Stimulated activated CD4-positive, alpha-beta T cell treated with anti-CD3 and anti-CD28 coated beads, Interleukin-15, amount 100 ng/mL, for 1 hour (primary cell): ENCODE data around the gene PCBP3.
"Not testable (repeated sequence)": the region's sequence is repeated elsewhere in the genome, so short reads cannot be mapped to it uniquely, and the experiment has no call there.

Experiments used
- DNase-seq, 2 donors: peaks; one replicate each; pipeline ENCODE4 v3.0.0-alpha.2; 2020; ENCODE audit warnings: low read depth in 1 of 2, low spot score in 1 of 2

The PCBP3 gene

DNA sequence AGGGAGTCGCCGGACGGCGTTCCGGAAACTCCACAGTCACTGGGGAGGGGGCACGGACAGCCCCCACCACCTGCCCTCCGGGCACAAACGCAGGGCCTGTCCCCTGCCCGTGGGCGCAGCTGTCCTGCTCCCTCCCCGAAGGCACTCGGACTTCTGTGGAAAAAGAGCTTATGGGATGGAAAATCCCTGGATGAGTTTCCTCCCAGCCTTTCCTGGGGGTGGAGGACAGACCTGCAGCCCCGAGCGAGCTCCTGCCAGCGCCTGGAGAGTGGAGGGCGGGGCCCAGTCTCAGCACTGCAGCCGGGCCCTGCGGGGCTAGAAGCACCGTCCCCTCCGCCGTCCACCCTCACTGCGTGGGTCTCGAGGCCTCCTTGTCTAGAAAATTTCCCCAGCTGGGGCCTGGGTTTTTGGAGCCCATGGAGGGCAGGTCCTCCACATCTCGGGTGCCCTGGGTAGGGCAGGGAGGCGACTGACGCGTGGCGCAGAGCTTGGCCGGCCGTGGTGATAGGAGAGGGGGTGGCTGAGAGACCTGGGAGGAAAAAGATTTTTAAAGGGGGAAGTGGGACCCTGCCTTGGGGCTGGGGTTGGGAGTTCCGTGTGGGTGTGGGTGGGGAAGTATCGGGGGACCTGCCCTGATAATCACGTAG is 331.6 kb downstream of the PCBP3 start:
- no peak for DNase-seq

DNA sequence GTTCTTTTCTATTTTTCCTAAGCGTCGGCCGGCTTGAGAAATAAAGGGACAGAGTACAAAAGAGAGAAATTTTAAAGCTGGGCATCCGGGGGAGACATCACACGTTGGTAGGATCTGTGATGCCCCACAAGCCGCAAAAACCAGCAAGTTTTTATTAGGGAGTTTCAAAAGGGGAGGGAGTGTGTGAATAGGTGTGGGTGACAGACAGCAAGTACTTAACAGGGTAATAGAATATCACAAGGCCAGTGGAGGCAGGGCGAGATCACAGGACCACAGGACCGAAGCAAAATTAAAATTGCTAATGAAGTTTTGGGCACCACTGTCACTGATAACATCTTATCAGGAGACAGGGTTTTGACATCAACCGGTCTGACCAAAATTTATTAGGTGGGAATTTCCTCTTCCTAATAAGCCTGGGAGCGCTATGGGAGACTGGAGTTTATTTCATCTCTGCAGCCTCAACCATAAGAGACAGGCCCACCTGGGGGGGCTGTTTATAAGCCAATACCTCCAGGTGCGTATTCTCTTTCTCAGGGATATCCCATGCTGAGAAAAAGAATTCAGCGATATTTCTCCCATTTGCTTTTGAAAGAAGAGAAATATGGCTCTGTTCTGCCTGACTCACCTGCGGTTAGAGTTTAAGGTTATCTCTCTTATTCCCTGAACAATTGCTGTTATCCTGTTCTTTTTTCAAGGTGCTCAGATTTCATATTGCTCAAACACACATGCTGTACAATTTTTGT is 332.3 kb downstream of the PCBP3 start:
- not testable (repeated sequence) for DNase-seq

DNA sequence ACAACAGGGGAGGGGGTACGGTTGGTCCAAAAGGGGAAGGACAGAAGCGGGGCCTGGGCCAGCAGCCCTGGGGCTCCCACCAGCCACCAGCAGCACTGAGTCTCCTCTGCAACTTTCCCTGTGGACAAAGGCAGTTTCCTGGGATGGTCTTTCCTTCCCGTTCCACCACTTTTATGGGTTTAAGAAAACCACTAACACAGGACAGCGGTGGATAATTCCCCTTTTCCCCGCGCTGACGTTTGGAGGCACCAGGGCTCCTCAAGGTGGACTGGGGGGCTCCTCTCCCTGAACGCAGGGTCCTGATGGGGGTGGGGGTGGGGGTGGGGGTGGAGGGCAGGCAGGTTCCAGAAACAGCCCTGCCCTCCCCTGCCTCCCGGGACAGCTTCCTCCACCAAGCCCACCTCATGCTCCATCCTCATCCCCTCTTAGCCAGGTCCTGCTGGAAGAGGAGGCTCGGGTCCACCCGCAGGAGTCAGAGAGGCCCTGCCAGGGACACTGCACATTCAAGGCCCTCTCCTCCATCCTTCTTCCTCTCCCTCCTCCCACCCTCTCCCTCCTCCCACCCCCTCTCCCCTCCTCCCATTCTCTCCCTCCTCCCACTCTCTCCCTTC is 333.3 kb downstream of the PCBP3 start:
- no peak for DNase-seq

DNA sequence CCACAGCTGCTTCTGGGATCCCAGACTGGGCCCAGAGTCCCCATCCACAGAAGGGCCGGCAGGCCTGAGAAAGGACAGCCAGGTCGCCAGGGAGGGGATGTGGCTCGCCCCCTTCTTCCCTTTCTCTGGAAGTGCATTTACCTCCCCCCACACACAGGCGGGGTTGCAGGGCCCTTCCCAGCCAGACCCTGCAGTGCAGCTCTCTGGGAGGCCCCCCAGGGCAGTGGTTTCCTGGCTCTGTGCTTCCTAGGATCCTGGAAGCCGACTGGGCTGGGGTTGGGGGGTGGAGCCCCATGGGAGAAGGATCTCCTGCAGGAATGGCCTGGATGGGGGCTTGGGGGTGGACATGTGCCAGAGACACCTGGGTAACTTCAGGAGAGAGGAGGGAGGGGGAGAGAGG is 333.9 kb downstream of the PCBP3 start:
- DNase-seq: no peak

DNA sequence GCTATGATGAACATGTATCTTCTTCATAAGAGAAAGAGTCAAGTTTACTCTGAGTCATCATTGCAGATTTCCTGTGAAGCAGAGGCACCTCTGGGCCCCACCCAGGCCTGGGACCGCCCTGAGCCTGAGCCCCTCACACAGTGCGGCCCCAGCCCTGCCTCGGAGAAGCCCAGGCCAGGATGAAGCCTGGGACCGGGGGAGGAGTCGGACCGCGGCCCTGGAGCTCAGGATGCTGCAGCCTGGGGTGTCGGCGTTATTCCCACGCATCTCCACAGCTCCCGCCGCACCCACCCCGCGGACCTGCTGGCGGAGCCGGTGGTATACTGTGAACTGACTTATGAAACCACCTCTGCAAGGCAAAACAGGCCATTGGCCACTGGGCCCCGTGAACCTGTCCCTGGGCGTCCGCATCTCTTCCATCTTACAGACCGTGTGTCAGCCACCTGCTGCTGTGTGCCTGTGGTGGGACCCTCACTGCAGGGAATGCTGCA is 335.7 kb downstream of the PCBP3 start:
- DNase-seq: no peak

DNA sequence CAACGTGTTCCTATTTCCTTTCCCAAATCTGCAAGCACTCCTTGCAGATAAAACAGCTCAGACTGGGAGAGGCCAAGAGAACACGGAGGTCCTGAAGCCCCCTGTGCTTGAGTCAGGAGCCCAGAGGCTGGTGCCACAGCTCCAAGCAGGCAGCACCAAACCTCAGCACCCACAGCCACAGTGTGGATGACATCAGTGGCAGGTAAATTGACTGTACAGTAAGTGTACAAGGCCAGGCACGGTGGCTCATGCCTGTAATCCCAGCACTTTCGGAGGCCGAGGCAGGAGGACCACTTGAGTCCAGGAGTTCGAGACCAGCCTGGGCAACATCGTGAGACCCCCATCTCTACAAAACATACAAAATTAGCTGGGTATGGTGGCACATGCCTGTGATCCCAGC is 336.1 kb downstream of the PCBP3 start:
- DNase-seq: no peak

DNA sequence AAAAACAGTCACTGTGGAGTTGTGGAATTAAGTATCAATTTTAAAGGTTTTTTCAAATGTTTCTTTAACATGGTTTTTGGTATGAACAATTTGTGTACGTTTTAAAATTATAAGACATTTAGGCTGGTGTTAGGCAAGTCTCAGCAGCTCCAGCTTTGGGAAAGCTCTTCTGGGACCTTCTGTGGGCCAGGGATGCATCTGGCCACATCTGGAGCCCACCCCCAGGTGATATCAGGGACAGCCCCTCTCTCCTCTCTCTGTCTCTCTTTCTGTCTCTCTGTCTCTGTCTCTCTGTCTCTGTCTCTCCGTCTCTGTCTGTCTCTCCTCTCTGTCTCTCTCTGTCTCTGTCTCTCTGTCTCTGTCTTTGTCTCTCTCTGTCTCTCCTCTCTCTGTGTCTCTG is 336.7 kb downstream of the PCBP3 start:
- DNase-seq: no peak

DNA sequence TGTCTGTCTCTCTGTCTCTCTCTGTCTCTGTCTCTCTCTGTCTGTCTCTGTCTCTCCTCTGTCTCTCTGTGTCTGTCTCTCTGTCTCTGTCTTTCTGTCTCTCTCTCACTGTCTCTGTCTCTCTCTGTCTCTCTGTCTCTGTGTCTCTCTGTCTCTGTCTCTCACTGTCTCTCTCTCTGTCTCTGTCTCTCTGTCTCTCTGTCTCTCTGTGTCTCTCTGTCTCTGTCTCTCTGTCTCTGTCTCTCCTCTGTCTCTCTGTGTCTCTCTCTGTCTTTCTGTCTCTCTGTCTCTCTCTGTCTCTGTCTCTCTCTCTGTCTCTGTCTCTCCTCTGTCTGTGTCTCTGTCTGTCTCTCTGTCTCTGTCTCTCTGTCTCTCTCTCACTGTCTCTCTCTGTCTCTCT is 337.2 kb downstream of the PCBP3 start:
- DNase-seq: no peak

DNA sequence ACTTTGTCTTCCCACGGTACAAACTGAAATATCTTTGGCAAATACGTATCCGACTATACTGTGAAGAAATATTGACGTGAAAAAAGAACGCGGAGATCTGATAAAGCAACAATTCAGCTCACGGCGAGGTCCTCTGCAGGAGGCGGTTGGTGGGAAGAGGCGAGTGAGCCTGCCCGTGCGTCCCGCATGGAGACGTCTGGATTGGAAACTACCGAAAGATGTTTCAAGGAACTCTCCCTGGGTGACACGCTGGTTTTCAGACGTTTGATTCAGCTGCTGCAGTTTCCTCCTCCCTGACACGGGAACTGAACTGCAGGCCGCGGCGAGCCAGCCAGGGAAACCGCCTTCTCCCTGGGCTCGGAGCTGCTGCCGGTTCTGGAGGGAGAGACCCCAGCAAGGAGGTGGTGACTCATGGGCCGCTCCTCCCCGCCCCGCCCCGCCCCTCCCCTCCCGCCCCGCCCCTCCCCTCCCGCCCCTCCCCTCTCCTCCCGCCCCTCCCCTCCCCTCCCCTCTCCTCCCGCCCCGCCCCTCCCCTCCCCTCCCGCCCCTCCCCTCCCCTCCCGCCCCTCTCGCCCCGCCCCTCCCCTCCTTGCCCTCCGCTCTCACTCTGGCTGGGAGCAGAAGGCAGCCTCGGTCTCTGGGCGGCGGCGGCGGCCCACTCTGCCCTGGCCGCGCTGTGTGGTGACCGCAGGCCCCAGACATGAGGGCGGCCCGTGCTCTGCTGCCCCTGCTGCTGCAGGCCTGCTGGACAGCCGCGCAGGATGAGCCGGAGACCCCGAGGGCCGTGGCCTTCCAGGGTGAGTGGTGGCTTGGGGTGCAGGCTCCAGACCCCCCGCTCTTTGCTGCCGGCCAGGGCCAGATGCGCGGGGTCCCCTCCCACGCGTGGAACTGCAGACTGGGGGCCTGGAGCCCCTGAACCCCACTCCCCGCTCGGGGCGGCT is 337.9 kb downstream of the PCBP3 start, which contains the start of gene COL6A1:
Gene COL6A1 (plus strand): TSS at position 620 of the 941 bp plus-strand sequence. CDS start 81 bp downstream, at position 701.
- DNase-seq: peak; percentile 26 to 27

DNA sequence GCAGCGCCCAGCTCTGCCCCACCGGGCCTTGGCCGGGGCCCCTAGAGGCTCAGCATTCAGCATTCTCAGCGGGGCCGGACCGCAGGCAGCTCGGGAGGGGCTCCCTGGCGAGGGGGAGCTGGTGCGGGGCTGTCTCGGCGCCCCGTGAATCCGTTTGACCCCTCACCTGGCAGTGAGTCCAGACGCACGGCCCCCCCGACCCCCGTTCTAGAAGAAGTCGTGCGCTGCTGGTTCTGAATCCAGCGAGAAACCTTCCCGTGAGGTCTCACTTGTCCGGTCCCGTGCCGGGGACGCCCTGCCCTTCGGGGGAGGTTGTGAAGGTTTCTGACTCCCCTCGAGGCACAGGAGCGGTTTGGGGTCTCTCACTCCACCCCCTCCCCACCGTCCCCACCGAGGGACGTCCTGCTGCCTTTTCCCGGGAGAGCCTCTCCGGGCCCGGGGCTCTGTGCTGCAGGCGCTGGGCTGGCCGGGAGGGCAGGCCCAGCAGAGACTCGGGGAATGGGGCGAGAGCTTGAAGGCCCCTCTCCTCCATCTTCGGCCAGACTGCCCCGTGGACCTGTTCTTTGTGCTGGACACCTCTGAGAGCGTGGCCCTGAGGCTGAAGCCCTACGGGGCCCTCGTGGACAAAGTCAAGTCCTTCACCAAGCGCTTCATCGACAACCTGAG is 338.7 kb downstream of the PCBP3 start:
- DNase-seq: no peak

DNA sequence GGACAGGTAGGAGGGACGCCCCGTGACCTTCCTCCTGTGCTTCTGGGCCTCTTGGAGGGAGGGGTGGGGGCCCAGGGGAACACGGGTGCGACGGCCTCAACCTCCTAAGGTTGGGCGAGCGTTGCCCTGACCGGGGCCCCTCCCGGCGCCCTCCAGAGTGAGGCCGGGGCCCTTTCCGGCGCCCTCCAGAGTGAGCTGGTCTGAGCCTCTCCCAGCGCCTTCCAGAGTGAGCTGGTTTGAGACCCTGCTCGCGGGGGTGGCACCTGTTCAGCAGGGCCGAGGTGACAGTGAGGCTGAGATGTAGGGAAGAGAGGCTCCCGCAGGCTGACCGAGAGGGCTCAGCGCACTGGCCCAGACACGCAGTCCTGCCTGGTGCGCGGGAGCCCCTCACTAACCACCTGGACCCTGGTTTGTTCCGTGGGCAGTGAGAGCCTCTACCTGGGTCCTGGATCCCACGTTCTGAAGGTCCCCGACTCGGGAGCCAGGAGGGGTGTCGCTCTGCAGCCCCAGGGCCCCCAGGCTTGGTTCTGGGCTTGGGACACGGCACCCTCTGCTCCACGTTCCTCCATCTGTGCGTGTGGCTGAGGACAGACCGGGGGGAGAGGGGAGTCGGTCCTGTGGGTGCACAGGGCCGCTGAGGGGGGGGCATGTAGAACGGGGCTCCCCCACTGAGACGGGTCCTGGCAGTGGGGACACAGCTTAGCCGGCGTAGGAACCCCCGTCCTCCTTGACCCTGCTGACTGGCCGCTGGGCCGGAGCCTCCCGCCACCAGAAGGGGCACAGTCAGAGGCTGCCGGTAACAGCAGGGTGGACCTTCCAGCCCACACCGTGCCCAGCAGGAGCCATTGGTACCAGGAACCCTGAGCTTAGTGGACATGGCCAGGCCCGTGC is 339.5 kb downstream of the PCBP3 start:
- no peak for DNase-seq

DNA sequence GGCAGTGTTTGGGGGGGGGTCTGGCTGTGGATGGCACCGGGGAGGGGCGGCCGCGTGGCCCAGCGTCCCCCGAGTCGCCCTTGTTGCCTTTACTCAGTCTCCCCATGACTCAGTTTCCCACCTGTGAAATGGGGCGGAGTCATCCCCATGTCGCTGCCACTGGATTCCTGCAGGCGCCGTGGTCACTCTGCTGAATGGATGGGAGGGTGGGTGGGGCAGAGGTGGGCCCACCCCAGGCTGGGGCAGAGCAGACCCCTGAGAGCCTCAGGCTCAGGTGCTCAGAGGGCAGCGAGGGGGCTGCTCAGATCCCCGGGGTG is 340.1 kb downstream of the PCBP3 start:
- no peak for DNase-seq

DNA sequence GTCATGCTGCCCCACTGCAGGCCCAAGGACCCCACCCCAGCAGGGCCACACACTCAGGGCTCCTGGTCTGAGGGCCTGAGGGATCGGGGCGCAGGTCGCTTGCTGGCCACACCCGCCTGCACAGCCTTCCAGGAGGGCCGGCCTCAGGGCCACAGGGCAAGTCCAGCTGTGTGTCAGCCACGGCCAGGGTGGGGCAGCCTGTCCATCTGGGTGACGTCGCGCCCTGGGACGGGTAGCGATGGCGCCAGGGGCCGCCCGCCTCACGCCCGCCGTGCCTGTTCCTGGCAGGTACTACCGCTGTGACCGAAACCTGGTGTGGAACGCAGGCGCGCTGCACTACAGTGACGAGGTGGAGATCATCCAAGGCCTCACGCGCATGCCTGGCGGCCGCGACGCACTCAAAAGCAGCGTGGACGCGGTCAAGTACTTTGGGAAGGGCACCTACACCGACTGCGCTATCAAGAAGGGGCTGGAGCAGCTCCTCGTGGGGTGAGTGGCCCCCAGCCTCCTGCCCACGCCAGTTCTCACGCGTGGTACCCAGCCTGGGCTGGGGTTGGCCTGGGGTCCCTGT is 340.5 kb downstream of the PCBP3 start:
- DNase-seq: no peak

DNA sequence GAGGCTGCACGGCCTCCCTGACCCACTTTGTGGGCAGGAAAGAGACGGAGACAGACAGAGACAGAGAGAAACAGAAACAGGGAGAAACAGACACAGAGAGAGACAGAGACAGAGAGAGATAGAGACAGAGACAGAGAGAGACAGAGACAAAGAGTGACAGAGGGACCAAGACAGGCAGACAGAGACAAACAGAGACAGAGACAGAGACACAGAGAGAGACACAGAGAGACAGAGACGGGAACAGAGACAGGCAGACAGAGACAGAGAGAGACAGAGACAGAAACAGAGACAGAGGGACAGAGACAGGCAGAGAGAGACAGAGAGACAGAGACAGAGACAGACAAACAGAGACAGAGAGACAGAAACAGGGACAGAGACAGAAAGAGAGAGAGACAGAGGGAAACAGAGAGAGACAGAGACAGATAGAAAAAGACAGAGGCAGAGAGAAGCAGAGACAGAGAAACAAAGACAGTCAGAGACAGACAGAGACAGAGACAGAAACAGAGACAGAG is 341.1 kb downstream of the PCBP3 start:
- DNase-seq: no peak

DNA sequence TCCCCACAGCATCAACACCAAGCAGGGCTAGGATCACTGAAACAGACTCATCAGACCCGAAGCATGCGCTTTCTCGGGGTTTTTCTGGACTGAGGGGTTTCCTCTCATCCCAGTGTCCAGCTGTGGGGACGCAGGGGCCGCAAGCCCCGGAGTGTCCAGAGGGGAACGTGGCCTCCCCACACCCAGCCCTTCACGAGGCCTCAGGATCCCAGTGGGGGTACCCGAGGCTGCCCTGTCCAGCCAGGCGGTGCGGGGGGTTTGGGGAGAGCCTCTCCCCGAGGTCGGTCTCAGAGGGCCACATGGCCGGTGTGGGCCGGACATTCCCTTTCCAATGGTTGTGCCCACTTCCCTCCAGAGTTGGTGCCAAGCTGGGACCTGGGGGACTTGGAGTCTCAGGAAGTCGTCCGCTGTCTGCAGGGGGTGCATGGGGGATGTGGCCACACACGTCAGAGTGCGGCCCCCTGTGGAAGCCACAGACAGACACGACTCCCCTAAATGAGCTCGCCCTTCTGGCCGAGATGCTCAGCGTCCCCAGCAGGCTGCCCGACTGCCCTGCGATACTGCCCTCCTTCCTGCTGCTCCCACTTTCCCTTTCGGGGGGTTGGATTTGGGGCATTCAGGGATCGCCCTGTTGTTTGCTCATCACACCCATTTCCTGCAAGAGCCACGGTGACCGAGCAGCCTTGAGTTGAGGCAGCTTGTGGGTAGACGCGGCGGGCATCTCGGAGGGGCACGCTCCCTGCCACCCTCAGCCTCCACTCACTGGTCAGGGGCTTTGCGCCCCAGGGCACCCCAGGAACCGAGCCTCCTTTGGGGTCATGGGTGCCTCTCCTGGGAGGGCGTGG is 342.2 kb downstream of the PCBP3 start:
- no peak for DNase-seq

DNA sequence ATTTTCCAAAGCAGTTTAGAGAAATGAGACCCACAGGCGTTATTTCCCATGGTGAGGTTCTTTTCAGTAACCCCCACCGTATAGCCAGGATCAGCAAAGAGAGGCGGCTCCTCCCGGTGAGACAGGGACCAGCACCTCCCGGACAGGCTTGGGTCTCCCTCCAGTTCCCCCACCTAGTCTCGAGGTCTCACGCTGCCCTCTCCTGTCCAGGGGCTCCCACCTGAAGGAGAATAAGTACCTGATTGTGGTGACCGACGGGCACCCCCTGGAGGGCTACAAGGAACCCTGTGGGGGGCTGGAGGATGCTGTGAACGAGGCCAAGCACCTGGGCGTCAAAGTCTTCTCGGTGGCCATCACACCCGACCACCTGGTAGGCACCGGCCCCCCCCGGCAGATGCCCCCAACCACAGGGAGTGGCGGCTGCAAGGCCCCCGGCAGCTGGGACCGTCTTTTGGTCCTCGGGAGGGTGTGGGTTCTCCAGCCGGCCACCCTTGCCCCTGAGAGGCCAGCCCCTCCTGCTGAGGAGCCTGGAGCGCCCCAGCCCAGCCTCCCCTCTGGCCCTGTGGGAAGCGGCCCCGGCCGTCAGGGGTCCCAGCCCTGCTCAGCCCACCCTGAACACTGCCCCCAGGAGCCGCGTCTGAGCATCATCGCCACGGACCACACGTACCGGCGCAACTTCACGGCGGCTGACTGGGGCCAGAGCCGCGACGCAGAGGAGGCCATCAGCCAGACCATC is 343.0 kb downstream of the PCBP3 start:
- DNase-seq: no peak

DNA sequence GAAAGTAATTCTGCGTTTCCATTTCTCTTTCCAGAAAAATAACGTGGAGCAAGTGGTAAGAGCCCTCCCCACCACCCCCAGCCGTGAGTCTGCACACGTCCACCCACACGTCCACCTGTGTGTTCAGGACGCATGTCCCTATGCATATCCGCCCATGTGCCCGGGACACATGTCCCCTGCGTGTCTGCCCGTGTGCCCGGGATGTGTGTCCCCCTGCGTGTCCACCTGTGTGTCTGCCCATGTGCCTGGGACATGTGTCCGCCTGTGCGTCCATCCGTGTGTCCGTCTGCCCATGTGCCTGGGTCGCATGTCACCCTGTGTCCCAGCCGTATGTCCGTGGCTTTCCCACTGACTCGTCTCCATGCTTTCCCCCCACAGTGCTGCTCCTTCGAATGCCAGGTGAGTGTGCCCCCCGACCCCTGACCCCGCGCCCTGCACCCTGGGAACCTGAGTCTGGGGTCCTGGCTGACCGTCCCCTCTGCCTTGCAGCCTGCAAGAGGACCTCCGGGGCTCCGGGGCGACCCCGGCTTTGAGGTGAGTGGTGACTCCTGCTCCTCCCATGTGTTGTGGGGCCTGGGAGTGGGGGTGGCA is 343.7 kb downstream of the PCBP3 start:
- no peak for DNase-seq
